HL-60/S4 treated with retinoic acid at 250 ng/mL for 4 days and 3 days (cell line): ENCODE results near the gene CCDC57.

Experiments used
- in situ Hi-C: fragments of 300-500 bp; cut with MboI; formaldehyde crosslinking; loops from 2 replicates; pipeline ENCODE4 v1.7.0; 2022; ENCODE audit warnings: low sequenced_read_pairs

Gene CCDC57

GRCh38 chr17:82056729-82057621, 155.7 kb downstream of the CCDC57 start:
- in situ Hi-C loops = no loop called here

DNA sequence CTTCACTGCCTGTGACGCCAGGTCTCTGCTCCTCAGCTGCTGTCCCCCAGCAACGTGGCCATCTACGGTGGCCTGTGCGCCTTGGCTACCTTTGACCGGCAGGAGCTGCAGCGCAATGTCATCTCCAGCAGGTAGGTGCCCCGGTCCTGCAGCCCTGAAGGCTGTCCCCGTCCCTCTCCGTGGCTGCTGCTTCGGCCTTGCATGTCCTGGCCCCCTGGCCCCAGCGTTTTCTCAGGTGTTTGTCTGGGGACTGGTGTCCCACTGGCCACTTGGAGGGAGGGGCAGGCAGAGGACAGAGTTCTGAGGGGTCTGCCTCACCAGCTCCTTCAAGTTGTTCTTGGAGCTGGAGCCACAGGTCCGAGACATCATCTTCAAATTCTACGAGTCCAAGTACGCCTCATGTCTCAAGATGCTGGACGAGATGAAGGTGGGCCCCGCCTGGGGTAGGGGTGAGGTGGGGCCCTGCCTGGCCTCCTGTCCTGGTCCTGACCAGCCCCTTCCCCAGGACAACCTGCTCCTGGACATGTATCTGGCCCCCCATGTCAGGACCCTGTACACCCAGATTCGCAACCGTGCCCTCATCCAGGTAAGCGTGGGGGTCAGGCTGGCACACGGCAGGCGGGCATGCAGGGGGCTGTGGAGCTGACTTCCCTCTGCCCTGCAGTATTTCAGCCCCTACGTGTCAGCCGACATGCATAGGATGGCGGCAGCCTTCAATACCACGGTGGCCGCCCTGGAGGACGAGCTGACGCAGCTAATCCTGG, 156.5 kb downstream of the CCDC57 start:
- in situ Hi-C loops = no loop called here

DNA sequence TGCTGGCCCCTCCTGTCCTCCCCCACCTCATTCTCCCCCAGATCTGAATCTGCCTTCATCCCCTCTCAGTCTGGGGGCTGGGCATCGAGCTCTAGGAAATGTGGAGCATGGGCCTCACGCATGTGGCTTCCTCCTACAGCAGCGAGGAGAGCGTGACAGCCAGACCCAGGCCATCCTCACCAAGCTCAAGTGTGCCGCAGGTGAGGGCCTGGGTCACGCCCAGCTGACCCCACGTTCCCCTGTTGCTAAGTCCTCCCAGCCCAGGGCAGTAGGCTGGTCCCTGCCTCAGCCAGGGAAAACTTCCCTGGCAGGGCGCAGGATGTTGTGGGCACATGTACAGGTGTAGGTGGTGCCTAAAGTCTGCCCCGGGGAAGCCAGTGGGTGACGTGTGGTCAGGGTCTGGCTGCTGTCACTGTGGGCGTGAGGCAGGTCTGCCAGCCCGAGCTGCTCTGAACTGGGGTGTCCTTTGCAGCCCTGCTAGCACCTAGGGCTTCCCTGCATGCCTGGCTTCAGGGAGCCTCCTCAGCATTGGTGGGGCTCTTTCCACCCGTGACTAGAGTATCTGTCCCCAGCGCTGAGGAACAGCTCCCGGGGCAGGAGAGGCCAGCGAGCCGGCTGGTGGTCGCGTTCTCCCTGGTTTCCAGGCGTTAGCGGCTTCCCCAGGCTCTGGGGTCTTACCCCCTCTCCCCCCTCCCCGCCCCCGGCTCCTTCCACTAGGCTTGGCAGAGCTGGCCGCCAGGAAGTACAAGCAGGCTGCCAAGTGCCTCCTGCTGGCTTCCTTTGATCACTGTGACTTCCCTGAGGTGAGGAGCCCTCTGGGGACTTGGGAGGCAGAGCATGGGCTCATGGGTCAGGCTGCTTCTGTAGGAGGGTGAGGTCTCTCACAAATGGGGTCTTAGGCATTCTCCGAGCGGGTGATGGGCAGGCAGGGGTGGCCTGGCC, 157.3 kb downstream of the CCDC57 start:
- in situ Hi-C loops = no loop called here

DNA sequence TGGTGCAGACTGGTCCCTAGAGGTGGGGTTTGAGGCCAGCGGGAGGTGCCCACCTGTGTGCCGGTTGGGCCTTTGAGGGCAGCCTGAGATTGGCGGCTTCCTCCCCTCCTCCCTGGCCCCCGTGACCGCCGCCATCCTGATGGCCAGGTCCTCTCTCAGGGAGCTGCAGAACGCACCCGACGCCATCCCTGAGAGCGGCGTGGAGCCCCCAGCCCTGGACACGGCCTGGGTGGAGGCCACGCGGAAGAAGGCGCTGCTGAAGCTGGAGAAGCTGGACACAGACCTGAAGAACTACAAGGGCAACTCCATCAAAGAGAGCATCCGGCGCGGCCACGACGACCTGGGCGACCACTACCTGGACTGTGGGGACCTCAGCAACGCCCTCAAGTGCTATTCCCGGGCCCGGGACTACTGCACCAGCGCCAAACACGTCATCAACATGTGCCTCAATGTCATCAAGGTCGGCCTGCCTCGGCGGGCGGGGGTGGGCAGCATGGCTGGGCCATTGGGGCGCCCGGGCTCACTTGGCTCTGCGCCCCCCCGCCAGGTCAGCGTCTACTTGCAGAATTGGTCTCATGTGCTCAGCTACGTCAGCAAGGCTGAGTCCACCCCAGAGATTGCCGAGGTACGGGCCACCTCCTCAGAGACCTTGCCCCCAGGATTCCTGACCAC, 158.2 kb downstream of the CCDC57 start:
- in situ Hi-C loops = no loop called here

DNA sequence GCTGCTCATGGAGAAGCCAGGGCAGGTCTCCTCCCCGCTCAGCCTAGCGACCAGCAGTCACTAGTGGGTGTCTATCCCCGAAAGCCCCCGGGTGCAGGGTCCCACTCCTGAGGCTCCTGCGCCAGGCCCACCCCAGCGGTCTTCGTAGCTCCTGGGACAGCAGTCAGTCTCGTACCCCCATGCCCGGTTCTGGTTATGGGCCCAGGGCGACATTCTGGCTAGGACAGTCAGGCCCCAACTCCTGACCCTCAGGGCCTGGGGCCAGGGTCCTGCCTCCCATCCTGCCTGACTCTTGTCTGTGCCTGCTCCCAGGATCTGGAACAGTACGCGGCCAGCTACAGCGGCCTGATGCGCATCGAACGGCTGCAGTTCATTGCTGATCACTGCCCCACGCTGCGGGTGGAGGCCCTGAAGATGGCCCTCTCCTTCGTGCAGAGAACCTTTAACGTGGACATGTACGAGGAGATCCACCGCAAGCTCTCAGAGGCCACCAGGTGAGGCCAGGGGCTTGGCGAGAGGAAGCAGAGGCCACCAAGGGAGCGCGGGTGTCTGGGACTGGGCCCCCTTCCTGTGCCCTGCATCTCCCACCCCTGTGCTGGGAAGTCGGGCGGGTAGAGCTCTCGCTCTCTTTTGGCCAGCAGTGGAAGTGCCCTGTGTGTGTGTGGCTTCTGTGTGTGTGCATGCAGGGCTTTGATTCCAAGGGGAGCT, 158.9 kb downstream of the CCDC57 start:
- in situ Hi-C loops = no loop called here

GRCh38 chr17:82053130-82053529, 159.5 kb downstream of the CCDC57 start:
- in situ Hi-C loops = no loop called here

DNA sequence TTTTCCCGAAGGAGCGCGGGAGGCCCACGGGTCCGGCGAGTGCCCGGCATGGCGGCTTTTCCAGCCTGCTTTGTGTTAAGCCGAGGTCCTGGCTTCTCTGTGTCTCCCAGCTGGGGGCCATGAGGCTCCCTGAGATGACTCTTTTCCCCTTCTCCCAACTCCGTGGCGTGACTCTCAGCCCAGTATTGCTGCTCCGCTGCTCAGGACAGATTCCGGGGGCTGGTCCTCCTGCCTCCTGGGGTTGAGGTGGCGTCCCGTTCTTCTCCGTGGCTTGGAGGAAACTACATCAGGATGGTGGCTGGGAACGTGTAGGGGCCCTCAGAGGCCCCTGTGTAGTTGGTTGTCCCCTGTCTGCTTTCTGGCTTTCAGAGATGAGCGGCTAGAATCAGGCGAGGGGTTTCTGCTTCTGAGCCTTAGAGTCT, 160.0 kb downstream of the CCDC57 start:
- in situ Hi-C loops = no loop called here

DNA sequence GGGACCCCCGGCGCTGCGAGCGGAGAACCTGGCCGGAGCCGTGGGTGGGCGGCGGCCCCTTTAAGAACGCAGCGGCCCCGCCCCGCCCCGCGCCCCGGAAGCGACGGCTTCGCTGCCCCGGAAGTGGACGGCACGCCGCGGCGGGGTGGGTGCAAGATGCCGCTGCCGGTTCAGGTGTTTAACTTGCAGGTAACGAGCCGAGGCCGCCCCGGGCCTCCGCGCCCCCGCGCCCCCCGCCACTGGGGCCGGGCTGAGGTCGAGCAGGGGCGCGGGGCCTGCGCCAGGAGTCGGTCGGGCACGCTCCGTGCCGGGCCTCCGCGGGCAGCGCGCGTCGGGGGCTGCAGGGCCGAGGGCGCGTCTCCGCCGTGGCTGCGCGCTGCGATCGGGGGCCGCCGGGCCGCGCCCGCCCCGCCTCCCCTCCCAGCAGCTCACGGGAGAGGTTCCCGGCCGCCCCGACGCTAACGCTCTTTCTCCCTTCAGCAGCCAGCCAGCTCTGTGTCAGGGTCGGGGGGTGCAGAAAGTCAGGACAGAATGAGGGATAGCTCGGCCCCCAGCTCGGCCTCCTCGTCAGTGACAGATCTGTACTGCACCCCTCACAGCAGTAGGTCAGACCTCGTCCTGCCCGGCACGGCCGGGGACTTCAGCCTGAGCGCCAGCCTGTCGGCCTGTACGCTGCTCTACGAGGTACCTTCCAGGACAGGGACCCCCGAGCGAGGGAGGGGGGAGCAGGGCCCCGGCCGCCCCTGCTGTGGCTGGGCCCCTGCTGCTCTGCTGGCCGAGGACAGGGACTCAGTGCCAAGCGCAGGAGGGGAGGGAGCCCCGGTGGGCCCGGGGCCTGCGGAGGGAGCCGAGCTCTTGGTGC, 160.6 kb downstream of the CCDC57 start, which contains the start of the genes GPS1 and RFNG:
Gene GPS1, plus strand, starts transcription at position 123 of the 862 bp plus-strand sequence. Its CDS starts 34 bp downstream, at position 157.
Gene RFNG, minus strand, starts transcription at position 36 of the 862 bp plus-strand sequence. CDS start 45 bp downstream, outside the sequence.
- in situ Hi-C loops = no loop called here
